H4 (cell line): ENCODE results near the gene MTCL1. TPM values are rescaled to one million over a fixed set of nuclear protein-coding genes. Genes with fewer than 3 reads are reported as not detected.
A peak's percentile ranks its signal among the peaks of the same experiment; 100 is the strongest.

Source experiments
- DNase-seq: peaks from one replicate; pipeline ENCODE4 v3.0.0-alpha.2; 2015; ENCODE audit warnings: low spot score
- total RNA-seq: library from RNA; depleted of rRNA; stranded (reverse); fragments of >200 nt; shearing (Covaris generic); gene quantifications from 2 replicates; pipeline ENCODE4 v1.2.3, GENCODE V29; 2014

MTCL1 gene
- total RNA-seq, 1 experiment from 2014 or later: 5.7 TPM

DNA sequence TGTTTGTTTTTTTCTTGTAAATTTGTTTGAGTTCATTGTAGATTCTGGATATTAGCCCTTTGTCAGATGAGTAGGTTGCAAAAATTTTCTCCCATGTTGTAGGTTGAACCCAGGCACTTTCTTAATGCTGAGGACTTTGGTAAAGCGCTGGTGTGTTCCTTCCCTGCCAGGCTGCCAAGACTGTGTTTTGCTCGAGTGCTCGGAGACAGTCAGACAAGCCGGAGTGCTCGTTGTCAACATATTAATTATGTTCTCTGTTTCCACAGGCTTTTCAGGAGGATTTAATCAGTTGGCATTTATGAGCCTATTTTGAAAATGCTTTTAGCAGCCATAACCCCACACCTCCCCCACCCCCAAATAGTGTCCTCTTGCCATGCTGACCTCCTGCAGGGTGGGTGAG is 6.4 kb downstream of the MTCL1 start:
- no peak for DNase-seq

- no peak for DNase-seq
These were observed 8.3 kb downstream of the MTCL1 start for GRCh38 chr18:8713691-8714090.

- DNase-seq: no peak
These were observed 10.2 kb downstream of the MTCL1 start for GRCh38 chr18:8715599-8715998.

- DNase-seq: no peak
These were observed 11.8 kb downstream of the MTCL1 start for GRCh38 chr18:8717011-8717770.

- no peak for DNase-seq
These were observed 13.1 kb downstream of the MTCL1 start for GRCh38 chr18:8718401-8718913.

DNA sequence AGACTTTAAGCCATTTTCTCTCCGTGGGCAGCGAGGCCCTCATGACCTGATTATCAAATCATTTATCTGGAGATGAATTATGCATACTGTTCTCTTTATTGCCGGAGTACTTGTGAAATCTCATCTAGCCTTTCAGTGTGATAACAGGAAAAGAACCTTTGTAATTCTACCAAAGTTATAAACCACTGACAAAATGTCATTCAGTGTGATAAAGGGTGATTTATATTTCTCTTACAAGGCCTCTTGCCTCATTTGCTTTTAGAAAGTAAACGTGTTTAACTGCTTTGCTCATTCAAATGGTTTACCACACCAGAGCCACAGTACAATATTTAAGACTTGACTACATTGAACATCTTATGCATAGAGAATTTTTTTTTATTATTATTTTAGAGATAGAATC is 13.8 kb downstream of the MTCL1 start:
- DNase-seq: no peak

DNA sequence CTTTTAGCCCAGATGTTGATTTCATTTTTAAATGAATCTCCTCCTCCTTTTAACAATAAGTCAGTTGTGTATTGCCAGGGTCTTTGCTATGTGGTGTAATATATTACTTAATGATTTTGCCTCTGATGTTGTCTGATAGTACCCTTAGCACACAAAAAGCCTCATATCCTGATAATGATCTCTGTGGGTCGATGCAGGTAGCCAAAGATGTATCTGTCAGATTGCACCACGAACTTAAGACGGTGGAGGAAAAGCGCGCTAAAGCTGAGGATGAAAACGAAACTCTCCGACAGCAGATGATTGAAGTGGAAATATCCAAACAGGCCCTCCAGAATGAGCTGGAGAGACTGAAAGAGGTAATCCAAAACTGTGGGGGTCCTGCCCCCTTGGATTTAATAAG is 14.8 kb downstream of the MTCL1 start:
- DNase-seq: no peak

- DNase-seq: no peak
These were observed 15.8 kb downstream of the MTCL1 start for GRCh38 chr18:8721094-8721669.

- DNase-seq: no peak
These were observed 16.4 kb downstream of the MTCL1 start for GRCh38 chr18:8721716-8722115.

DNA sequence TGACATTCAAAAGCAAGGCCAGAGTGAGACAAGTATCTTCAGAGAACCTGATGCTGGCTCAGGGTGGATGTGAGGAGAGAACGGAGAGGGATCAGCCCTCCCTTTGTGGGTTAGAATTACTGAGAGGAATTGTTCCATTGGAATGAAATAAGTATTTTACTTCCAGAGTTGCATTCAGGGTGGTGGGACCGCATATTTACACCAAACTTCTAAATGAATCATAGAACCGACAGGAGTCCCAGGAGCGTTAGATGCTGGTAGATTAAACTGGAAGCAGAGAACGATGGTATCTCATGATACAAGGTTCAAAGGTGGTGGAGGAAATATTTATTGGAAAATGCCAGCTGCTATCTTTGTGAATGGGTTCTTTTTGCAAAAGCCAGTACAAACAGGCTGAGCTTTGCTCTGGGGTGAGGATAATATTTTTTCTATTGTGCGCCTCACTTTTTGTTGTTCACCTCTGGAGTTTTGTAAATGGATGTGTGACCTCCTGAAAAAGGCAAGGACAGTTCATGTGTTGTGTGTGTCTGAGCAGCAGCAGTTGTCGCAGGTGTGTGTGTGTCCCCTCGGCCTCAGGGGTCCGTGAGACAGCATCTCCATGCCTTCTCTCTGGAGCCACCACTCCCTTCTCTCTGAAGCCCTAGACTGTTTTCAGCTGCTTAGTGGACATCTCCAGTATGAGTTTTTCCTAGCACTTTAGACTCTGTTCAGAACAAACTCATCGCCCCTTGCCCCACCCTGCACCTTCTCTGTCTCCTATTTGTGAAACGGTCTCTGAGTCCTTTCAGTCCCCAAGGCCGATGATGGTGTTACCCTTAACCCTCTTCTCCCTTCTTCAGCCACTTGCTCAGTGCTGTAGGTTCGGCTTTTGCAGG is 17.8 kb downstream of the MTCL1 start:
- no peak for DNase-seq

GRCh38 chr18:8724452-8724851 is 19.1 kb downstream of the MTCL1 start:
- no peak for DNase-seq

DNA sequence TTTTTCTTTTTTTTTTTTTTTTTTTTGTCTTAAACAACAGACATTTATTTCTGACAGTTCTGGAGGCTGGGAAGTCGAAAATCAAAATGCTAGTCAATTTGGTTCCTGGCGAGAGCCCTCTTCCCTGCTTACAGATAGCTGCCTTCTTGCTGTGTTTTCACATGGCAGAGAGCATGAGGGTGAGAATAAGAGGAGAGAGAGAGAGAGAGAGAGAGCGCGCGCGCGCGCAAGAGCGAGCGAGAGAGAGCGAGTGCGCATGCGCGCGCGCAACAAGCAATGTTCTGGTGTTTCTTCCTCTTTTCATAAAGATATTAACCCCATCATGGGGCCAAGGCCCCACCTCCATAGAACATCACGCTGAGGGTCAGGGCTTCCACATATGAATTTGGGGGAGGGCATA is 20.9 kb downstream of the MTCL1 start:
- DNase-seq: no peak

DNA sequence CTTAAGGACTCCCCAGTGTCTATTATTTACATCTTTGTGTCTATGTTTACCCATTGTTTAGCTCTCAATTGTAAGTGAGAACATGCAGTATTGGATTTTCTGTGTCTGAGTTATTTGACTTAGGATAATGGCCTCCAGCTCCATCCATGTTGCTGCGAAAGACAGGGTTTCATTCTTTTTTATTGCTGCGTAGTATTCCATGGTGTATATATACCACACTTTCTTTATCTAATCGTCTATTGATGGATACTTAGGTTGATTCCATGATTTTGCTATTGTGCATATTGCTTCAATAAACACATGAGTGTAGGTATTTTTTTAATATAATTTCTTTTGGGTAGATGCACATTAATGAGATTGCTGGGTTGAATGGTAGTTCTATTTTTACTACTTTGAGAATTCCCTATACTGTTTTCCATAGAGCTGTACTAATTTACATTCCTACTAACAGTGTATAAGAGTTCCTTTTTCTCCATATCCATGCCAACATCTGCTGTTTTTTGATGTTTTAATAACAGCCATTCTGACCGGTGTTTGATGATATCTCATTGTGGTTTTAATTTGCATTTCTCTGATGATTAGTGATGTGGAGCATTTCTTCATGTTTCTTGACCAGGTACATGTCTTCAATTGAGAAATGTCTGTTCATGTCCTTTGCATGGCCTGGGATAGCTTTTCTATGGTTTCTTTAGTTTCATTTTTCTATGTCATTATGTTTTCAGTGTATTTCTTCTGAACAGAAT is 21.8 kb downstream of the MTCL1 start:
- DNase-seq: no peak

DNA sequence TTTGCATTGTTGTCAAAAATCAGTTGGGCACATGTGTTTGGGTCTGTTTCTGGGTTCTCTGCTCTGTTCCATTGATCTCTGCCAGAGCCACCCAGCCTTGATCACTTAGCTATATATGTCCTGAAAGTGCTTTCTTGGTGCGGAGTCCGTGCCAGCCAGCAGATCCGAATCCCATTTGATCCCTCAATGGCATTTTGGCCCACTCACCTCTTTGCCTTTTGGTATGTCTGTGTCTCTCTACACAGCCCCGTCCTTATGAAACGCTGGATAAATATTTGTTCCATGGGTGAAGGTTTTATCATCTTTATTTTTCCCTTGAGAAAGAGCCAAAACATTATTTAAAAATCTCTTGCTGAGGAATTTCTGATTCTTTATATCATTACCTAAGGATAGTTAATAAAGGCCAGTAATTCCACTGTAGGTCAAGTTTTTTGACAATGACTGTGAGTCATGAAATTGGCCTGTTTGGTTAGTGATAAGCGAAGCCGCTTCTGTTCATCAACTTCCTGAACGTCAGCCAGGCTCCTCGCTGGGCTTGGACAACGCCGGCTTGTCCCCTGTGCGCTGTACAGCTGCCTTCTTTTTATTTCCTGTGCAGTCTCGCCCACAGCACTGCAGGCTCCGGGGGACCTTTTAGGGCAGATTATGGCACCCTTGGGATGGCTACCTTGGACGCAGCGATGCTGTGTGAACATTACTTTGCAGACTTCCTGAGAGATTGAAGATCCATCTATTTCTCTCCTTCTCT is 24.9 kb downstream of the MTCL1 start:
- peak; percentile 67 for DNase-seq

GRCh38 chr18:8732442-8733360 is 27.3 kb downstream of the MTCL1 start:
- no peak for DNase-seq

- no peak for DNase-seq
These were observed 29.1 kb downstream of the MTCL1 start for GRCh38 chr18:8734496-8734895.

DNA sequence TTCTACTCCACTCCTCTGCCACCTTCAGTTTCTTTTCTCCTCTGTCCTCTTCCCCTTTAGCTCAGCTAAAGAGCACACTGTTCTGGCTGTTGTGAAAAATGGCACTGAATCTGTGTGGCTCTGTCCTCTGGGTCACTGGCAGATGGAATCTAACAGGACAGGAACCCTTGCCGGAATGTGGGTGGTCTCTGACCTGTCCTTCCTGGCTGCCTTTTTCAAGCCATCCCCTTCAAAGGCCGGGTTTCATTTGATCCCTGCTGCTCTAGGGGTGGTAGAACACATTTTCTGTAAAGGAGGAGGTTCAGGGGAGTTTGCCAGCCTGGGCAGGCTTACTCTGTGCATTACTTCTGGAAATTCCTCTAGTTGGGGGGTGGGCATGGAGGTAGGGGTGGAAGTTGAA is 29.9 kb downstream of the MTCL1 start:
- no peak for DNase-seq

GRCh38 chr18:8741117-8741516 is 35.8 kb downstream of the MTCL1 start:
- no peak for DNase-seq

GRCh38 chr18:8741532-8741931 is 36.2 kb downstream of the MTCL1 start:
- DNase-seq: no peak
